Endothelial cell of umbilical vein (primary cell): ENCODE data around the gene ATXN3. TPM values are rescaled to one million over a fixed set of nuclear protein-coding genes. Genes with fewer than 3 reads are reported as not detected.
A peak's percentile ranks its signal among the peaks of the same experiment; 100 is the strongest.

Source experiments
- BruUV-seq: library from RNA; stranded (reverse); fragments of 400-500 nt; replicated peaks from 2 replicates; lab custom pipeline; 2021; lab: Mats Ljungman, UMichigan
- CTCF ChIA-PET: fragments of 300-600, 350-600 bp; sonication (Branson Sonifier 250); formaldehyde crosslinking; loops from one replicate; lab custom pipeline; 2021; ENCODE audit warnings: antibody characterized with exemption, inconsistent platforms; lab: Charles Lee
- POLR2A ChIA-PET: fragments of 300-600, 350-600 bp; sonication (Branson Sonifier 250); formaldehyde crosslinking; loops from one replicate; lab custom pipeline; 2021; ENCODE audit warnings: antibody characterized with exemption, inconsistent platforms; lab: Charles Lee
- DNase-seq: peaks from one replicate; pipeline ENCODE4 v3.0.0-alpha.2; 2011; ENCODE audit warnings: low read depth, low spot score
- FAIRE-seq: peaks from 2 replicates; lab custom pipeline; 2011; peaks lifted over from hg19 to GRCh38; lab: Jason Lieb, UNC
- H2AFZ ChIP-seq: 2 replicates; pipeline ENCODE4 v1.6.0; 2012; ENCODE audit warnings: low read depth, low read length, control low read depth, inconsistent platforms
- H3K27ac ChIP-seq: 2 replicates; pipeline ENCODE4 v1.5.1; 2011; ENCODE audit warnings: low read depth, mild to moderate bottlenecking, control low read depth, low read length, moderate library complexity; ENCODE audit not compliant: insufficient read depth
- H3K27me3 ChIP-seq, 2 experiments: 2 replicates each; pipeline versions ENCODE4 v1.6.0 to v1.6.1; 2011; ENCODE audit warnings: low read length in 2 of 2, mixed read lengths in 1 of 2; ENCODE audit not compliant: control insufficient read depth in 2 of 2, insufficient read depth in 2 of 2
- H3K36me3 ChIP-seq, 2 experiments: 2 replicates in 1 of 2; 3 replicates in 1 of 2; pipeline ENCODE4 v1.5.1; 2011; ENCODE audit warnings: low read length in 2 of 2, mild to moderate bottlenecking in 1 of 2, moderate library complexity in 1 of 2; ENCODE audit not compliant: control insufficient read depth in 2 of 2, insufficient read depth in 2 of 2; ENCODE audit errors: extremely low read depth in 1 of 2
- H3K4me1 ChIP-seq: 3 replicates; pipeline ENCODE4 v1.5.1; 2011; ENCODE audit warnings: mild to moderate bottlenecking, low read length; ENCODE audit not compliant: control insufficient read depth, insufficient read depth; ENCODE audit errors: extremely low read depth
- H3K4me2 ChIP-seq: 2 replicates; pipeline ENCODE4 v1.6.1; 2011; ENCODE audit warnings: low read length, control low read depth, mixed read lengths; ENCODE audit not compliant: insufficient read depth
- H3K4me3 ChIP-seq, 3 experiments: fragments of 200-600 bp in 1 of 3; sonication (generic), shearing (Covaris generic) in 1 of 3; replicated peaks in 1 of 3; 2 replicates each; pipeline ENCODE4 v1.5.1; 2011 to 2016; ENCODE audit warnings: control low read depth in 3 of 3, low read length in 3 of 3, mild to moderate bottlenecking in 2 of 3, inconsistent platforms in 1 of 3, low read depth in 1 of 3, moderate library complexity in 1 of 3; ENCODE audit not compliant: insufficient read depth in 1 of 3
- H3K79me2 ChIP-seq: 2 replicates; pipeline ENCODE4 v1.6.0; 2012; ENCODE audit warnings: low read length, inconsistent platforms; ENCODE audit not compliant: control insufficient read depth, insufficient read depth
- H3K9ac ChIP-seq: replicated peaks from 2 replicates; pipeline ENCODE3; 2011; ENCODE audit warnings: low read length, control low read depth; ENCODE audit not compliant: insufficient read depth; ENCODE audit errors: extremely low read depth
- H3K9me1 ChIP-seq: replicated peaks from 3 replicates; pipeline ENCODE4 v1.6.0; 2011; ENCODE audit warnings: mild to moderate bottlenecking, low read length; ENCODE audit not compliant: control insufficient read depth, insufficient read depth; ENCODE audit errors: extremely low read depth
- H3K9me3 ChIP-seq: replicated peaks from 2 replicates; pipeline ENCODE4 v1.5.1; 2012; ENCODE audit warnings: low read length, inconsistent platforms; ENCODE audit not compliant: control insufficient read depth, insufficient read depth
- H4K20me1 ChIP-seq: replicated peaks from 2 replicates; pipeline ENCODE3; 2011; ENCODE audit warnings: mild to moderate bottlenecking, low read length; ENCODE audit not compliant: control insufficient read depth, insufficient read depth; ENCODE audit errors: extremely low read depth
- EZH2 ChIP-seq: IDR thresholded peaks from 2 replicates; pipeline ENCODE4 v1.6.1; 2012; ENCODE audit warnings: borderline replicate concordance, low read depth, mild to moderate bottlenecking, moderate library complexity, low read length, inconsistent platforms; ENCODE audit not compliant: severe bottlenecking
- FOS ChIP-seq: IDR thresholded peaks from 2 replicates; pipeline ENCODE4 v1.6.1; 2011; ENCODE audit warnings: mild to moderate bottlenecking, low read length, moderate library complexity, borderline replicate concordance; ENCODE audit not compliant: insufficient read depth
- GATA2 ChIP-seq: IDR thresholded peaks from 2 replicates; pipeline ENCODE4 v1.7.0; 2011; ENCODE audit warnings: low read depth, mild to moderate bottlenecking, moderate library complexity, mixed read lengths, low read length; ENCODE audit not compliant: insufficient read length, insufficient read depth
- JUN ChIP-seq: IDR thresholded peaks from 2 replicates; pipeline ENCODE4 v1.6.1; 2011; ENCODE audit warnings: borderline replicate concordance, low read depth; ENCODE audit not compliant: insufficient read length, insufficient read depth
- MAX ChIP-seq: IDR thresholded peaks from 2 replicates; pipeline ENCODE4 v1.6.1; 2011; ENCODE audit not compliant: insufficient read depth, insufficient read length
- MYC ChIP-seq: IDR thresholded peaks from one replicate; pipeline ENCODE4 v1.6.1; 2011; ENCODE audit warnings: mild to moderate bottlenecking, low read depth, low read length
- POLR2A ChIP-seq: IDR thresholded peaks from 2 replicates; pipeline ENCODE4 v1.6.1; 2012; ENCODE audit warnings: low read depth, mild to moderate bottlenecking, control low read depth, low read length
- POLR2AphosphoS5 ChIP-seq: IDR thresholded peaks from 2 replicates; pipeline ENCODE4 v1.6.1; 2012; ENCODE audit warnings: low read depth, mild to moderate bottlenecking, control low read depth, low read length, moderate library complexity; ENCODE audit not compliant: insufficient read depth
- dilution Hi-C: fragments of 300-500 bp; cut with MboI; formaldehyde crosslinking; loops from one replicate; pipeline ENCODE4 v1.15.0; 2019; ENCODE audit warnings: low sequenced_read_pairs; ENCODE audit not compliant: extremely low pct_ligation_motif_present
- intact Hi-C: fragments of 100-400 bp; cut with micrococcal nuclease; formaldehyde crosslinking; loops from one replicate; pipeline ENCODE4 v1.10.0; 2022
- polyA plus RNA-seq, 4 experiments: library from polyadenylated mRNA; depleted of rRNA in 3 of 4; stranded (reverse) in 3 of 4; unstranded in 1 of 4; fragments of >200 nt; gene quantifications; 2 replicates each; pipeline versions ENCODE4 v1.2.1 to v1.2.3, GENCODE V29; 2011 to 2012; ENCODE audit warnings: missing spikeins in 1 of 4
- total RNA-seq: library from RNA; stranded (reverse); gene quantifications from 2 replicates; pipeline ENCODE4 v1.2.3, GENCODE V29; 2021
- TF ChIP-seq, protein P1 (sequence below), 2 donors: IDR thresholded peaks; 1 replicate in 1 of 2; 2 replicates in 1 of 2; pipeline ENCODE4 v1.5.1; 2011; ENCODE audit warnings: low read length in 2 of 2, mild to moderate bottlenecking in 2 of 2, moderate library complexity in 2 of 2, control low read depth in 1 of 2, inconsistent platforms in 1 of 2, low read depth in 1 of 2; ENCODE audit not compliant: insufficient read depth in 1 of 2; ENCODE audit errors: extremely low read depth in 1 of 2

ATXN3 gene
- total and polyA plus RNA-seq, 2 donors (not counting 3 experiments of a cell fraction or from before 2014, with no cell fraction given) = 7.9 to 30.2 TPM

- Histone ChIP-seq H4K20me1 (no peaks in the 10 kb centered on the region), H3K9me3 (no peaks in the 10 kb centered on the region), H3K27me3 (peaks cover 0 to 1% of the 10 kb centered on the region in 2 experiments), H3K36me3 (no peaks in the 10 kb centered on the region), H3K9ac (peak overlapping the region; percentile 77), H3K79me2 (peaks cover 18% of the 10 kb centered on the region), H3K27ac (peak overlapping the region; percentile 56), H3K9me1 (no peaks in the 10 kb centered on the region), H3K4me1 (peaks cover 5% of the 10 kb centered on the region), H3K4me2 (peak overlapping the region; percentile 68), H2AFZ (peak overlapping the region; percentile 69), H3K4me3 (peak overlapping the region; percentile 63 to 90 (median 83))
- dilution Hi-C loops = no loop called here
- no peak for TF ChIP-seq POLR2AphosphoS5
- no peak for TF ChIP-seq GATA2
- no peak for TF ChIP-seq FOS
- no peak for TF ChIP-seq EZH2
- TF ChIP-seq, protein P1, sequence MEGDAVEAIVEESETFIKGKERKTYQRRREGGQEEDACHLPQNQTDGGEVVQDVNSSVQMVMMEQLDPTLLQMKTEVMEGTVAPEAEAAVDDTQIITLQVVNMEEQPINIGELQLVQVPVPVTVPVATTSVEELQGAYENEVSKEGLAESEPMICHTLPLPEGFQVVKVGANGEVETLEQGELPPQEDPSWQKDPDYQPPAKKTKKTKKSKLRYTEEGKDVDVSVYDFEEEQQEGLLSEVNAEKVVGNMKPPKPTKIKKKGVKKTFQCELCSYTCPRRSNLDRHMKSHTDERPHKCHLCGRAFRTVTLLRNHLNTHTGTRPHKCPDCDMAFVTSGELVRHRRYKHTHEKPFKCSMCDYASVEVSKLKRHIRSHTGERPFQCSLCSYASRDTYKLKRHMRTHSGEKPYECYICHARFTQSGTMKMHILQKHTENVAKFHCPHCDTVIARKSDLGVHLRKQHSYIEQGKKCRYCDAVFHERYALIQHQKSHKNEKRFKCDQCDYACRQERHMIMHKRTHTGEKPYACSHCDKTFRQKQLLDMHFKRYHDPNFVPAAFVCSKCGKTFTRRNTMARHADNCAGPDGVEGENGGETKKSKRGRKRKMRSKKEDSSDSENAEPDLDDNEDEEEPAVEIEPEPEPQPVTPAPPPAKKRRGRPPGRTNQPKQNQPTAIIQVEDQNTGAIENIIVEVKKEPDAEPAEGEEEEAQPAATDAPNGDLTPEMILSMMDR (IDR thresholded peaks at IDR 0.05; ENCODE audit: extremely low read depth in 1 of 2, insufficient read depth in 1 of 2, low read depth in 1 of 2, low read length in 2 of 2) = no peak
- no peak for TF ChIP-seq MAX
- no peak for TF ChIP-seq JUN
- no peak for TF ChIP-seq MYC
- TF ChIP-seq POLR2A = no peak
- CTCF ChIA-PET = interaction anchor here (0.7 to 4.0 kb wide), 18 partner anchors 11 to 680 kb away, joined by 3 to 145 read pairs (median 6); partner anchors contain the start of genes CPSF2, NDUFB1 and TRIP11
- no TSS peak for BruUV-seq
- DNase-seq (no peak), FAIRE-seq (no peak)
- POLR2A ChIA-PET = interaction anchor here (0.6 to 1.7 kb wide), 6 partner anchors 8 to 688 kb away, joined by 4 to 15 read pairs (median 5); partner anchors contain the start of genes CPSF2, GOLGA5, NDUFB1 and TRIP11
- intact Hi-C loops = loop anchor here (1.0 to 10.0 kb wide), 7 partner anchors 15 to 1079 kb away; partner anchors contain the start of genes CPSF2, FBLN5, GOLGA5 and LYSET
Measured at GRCh38 chr14:92105893-92106142, 564 bp downstream of the ATXN3 start.
